ENCODE data around the gene ZNF593.

The ZNF593 gene

DNA sequence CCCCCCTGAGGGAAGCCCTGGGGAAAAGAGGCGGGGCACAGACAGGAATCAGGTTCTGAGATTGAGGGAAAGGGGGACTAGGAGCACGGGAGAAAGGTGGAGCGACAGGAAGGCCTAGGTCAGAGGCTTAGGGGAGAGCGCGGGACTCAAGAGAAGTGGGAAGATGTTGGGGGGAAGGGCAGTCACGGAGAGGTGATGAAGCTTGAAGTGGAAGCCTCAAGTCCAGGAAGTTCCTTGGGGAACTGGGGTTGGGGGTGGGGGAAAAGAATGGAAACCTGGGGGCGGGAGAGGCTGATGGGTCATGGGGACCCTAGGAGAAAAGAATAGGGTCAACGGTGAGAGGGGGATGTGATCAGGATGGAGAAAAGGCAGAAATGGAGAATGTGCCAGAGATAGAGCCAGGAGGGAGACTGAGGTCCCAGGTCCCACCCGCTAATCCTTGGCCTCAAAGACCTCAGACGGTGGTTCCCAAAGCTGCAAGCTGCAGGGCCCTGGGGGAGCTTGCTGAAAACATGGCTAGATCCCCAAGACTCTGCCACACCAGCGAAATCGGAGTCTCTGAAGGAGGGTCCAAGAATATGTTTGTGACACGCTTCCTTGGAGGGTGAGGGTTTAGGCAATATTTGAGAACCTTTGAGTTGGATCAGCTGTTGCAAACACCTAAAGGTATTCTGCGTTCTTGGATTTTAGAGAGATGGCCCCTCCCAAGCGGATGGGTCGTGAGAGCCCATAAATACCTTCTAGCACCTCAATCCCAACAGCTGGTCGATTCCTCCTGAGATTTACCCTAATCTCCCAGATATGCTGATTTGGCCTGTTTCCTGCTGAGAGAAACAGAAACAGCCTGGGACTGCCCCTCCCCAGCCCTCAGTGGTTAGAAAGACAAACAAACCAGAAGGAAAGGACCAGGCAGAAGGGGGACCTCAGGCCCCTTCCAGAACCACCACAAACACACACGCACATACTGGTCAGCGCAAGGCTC, 4.6 kb upstream of the ZNF593 start:
- in situ Hi-C loops (cut with HindIII; ENCODE audit: low pct_ligation_motif_present, low sequenced_read_pairs): no loop called here
- TF ChIP-seq, protein P1, sequence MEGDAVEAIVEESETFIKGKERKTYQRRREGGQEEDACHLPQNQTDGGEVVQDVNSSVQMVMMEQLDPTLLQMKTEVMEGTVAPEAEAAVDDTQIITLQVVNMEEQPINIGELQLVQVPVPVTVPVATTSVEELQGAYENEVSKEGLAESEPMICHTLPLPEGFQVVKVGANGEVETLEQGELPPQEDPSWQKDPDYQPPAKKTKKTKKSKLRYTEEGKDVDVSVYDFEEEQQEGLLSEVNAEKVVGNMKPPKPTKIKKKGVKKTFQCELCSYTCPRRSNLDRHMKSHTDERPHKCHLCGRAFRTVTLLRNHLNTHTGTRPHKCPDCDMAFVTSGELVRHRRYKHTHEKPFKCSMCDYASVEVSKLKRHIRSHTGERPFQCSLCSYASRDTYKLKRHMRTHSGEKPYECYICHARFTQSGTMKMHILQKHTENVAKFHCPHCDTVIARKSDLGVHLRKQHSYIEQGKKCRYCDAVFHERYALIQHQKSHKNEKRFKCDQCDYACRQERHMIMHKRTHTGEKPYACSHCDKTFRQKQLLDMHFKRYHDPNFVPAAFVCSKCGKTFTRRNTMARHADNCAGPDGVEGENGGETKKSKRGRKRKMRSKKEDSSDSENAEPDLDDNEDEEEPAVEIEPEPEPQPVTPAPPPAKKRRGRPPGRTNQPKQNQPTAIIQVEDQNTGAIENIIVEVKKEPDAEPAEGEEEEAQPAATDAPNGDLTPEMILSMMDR (IDR thresholded peaks at IDR 0.05; ENCODE audit: low read depth, low read length, missing control alignments): no peak

GRCh38 chr1:26166719-26167281, 2.9 kb upstream of the ZNF593 start:
- TF ChIP-seq, protein P1 (IDR thresholded peaks at IDR 0.05; ENCODE audit: low read depth, low read length, missing control alignments): no peak
- Histone ChIP-seq H3K27ac (no peak overlapping the region), H3K27me3 (replicated peaks) (no peaks in the 10 kb centered on the region), H3K4me3 (ENCODE audit: low read depth, low read length) (no peak overlapping the region), H3K36me3 (replicated peaks) (no peaks in the 10 kb centered on the region)
- no peak for DNase-seq
- in situ Hi-C loops (cut with HindIII; ENCODE audit: low pct_ligation_motif_present, low sequenced_read_pairs): no loop called here

More for the DNA sequence above, 4.6 kb upstream of the ZNF593 start:
- Histone ChIP-seq H3K36me3 (replicated peaks) (no peaks in the 10 kb centered on the region), H3K27ac (no peak overlapping the region), H3K27me3 (replicated peaks) (no peaks in the 10 kb centered on the region), H3K4me3 (ENCODE audit: low read depth, low read length) (no peak overlapping the region)
- DNase-seq: no peak

DNA sequence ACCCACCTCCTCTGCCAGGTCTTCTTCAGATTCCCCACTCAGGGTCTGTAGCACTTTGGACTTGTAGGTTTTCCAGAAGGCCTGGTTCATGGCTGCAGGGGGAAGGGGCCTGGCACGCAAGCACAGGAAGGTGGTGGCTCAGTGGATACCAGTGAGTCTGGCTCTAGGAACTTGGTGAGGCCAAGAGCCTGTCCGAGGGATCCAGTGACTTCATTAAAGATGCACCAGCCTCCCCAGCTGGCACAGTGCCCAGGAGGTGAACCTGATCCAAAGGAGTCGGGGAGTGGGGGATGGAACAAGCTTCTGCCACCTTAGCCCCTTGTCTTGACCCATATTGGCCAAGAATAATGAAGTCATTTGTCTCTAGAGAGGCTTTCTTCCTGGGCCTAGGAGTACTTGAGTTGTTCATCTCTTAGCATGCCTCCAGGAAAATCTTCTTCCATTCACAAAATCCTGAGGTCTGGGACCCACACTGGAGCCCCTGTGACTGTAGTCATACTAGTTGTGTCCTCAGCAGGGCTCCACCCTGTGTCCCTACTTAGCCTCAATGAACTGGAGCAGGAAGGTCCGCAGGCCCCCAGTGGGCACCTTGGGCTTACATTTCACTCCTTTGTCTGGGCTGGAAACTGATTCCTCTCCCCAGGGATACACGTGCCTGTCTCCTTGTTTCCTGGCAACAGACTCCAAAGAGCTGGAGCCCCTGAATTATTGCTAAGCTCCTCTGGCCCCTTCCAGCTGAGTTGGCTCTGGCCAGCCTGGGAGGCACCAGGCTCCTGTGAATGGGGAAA, 1.1 kb upstream of the ZNF593 start, which contains the start of gene C1orf232:
C1orf232 (minus strand) TSS at position 554 of the 788 bp plus-strand sequence; CDS start at position 90, 464 bp downstream.
- Histone ChIP-seq H3K4me3 (ENCODE audit: low read depth, low read length) (peak within 1 kb of the TSS; percentile 87), H3K27ac (peak within 1 kb of the TSS; percentile 67), H3K36me3 (replicated peaks) (no peaks in the 10 kb centered on the region), H3K27me3 (replicated peaks) (no peaks in the 10 kb centered on the region)
- in situ Hi-C loops (cut with HindIII; ENCODE audit: low pct_ligation_motif_present, low sequenced_read_pairs): no loop called here
- TF ChIP-seq, protein P1 (IDR thresholded peaks at IDR 0.05; ENCODE audit: low read depth, low read length, missing control alignments): no peak
- DNase-seq: no peak

GRCh38 chr1:26169198-26169554, 532 bp upstream of the ZNF593 start:
- in situ Hi-C loops (cut with HindIII; ENCODE audit: low pct_ligation_motif_present, low sequenced_read_pairs): no loop called here
- no peaks in the 10 kb centered on the region for H3K36me3 ChIP-seq (replicated peaks)
- H3K27ac ChIP-seq: no peak overlapping the region
- DNase-seq: no peak
- peak overlapping the region; percentile 87 for H3K4me3 ChIP-seq (ENCODE audit: low read depth, low read length)
- TF ChIP-seq, protein P1 (IDR thresholded peaks at IDR 0.05; ENCODE audit: low read depth, low read length, missing control alignments): no peak
- no peaks in the 10 kb centered on the region for H3K27me3 ChIP-seq (replicated peaks)

DNA sequence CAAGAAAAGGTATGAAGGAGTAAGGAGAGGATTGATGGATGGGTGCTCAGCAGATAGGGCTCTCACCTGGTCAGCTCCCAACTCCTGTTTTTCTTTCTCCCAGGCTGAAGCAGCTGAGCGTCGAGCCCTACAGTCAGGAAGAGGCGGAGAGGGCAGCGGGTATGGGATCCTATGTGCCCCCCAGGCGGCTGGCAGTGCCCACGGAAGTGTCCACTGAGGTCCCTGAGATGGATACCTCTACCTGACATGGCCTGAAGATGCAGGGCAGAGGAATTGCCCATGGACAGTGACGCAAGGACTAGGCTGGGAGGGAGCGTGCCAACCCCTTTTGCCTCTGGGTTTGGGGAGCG, 739 bp downstream of the ZNF593 start:
- TF ChIP-seq, protein P1 (IDR thresholded peaks at IDR 0.05; ENCODE audit: low read depth, low read length, missing control alignments): no peak
- Histone ChIP-seq H3K4me3 (ENCODE audit: low read depth, low read length) (peak overlapping the region; percentile 87), H3K36me3 (replicated peaks) (no peaks in the 10 kb centered on the region), H3K27me3 (replicated peaks) (no peaks in the 10 kb centered on the region), H3K27ac (no peak overlapping the region)
- in situ Hi-C loops (cut with HindIII; ENCODE audit: low pct_ligation_motif_present, low sequenced_read_pairs): no loop called here
- no peak for DNase-seq

Data from brain microvascular endothelial cell (primary cell).